ENCODE data around the gene GRIP1. TPM values are rescaled to one million over a fixed set of nuclear protein-coding genes. Genes with fewer than 3 reads are reported as not detected.

Gene GRIP1
- total RNA-seq, 1 donor from 2014 or later: 3.1 TPM

GRCh38 chr12:66418908-66419307 is 260.0 kb downstream of the GRIP1 start:
- no peaks in the 10 kb centered on the region for H3K4me1 ChIP-seq (ENCODE audit: control insufficient read depth in 3 of 3, insufficient read depth in 3 of 3, low read length in 3 of 3)
- no peak overlapping the region for H3K4me3 ChIP-seq (ENCODE audit: low read length in 3 of 3)
- H3K36me3 ChIP-seq (ENCODE audit: control insufficient read depth in 3 of 3, insufficient read depth in 3 of 3, low read length in 3 of 3): no peaks in the 10 kb centered on the region
- no peak overlapping the region for H3K27ac ChIP-seq (ENCODE audit: low read depth, low read length)
- no peaks in the 10 kb centered on the region for H3K27me3 ChIP-seq (ENCODE audit: control insufficient read depth in 3 of 3, insufficient read depth in 3 of 3, low read length in 3 of 3)
- H3K9me3 ChIP-seq (ENCODE audit: control insufficient read depth in 3 of 3, low read length in 3 of 3): no peaks in the 10 kb centered on the region
- H3K9ac ChIP-seq (ENCODE audit: low read depth in 1 of 3, low read length in 3 of 3): no peak overlapping the region

DNA sequence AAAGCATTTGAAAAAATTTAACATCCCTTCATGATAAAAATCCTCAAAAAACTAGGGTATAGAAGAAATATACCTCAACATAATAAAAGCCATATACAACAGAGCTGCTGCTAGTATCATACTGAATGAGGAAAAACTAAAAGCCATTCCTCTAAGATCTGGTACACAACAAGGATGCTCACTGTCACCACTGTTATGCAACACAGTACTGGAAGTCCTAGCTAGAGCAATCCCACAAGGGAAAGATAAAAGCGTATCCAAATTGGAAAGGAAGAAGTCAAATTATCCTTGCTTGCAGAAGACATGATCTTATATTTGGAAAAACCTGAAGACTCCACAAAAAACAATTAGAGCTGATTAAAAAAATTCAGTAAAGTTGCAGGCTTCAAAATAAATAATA is 261.7 kb downstream of the GRIP1 start:
- H3K9me3 ChIP-seq (ENCODE audit: control insufficient read depth in 3 of 3, low read length in 3 of 3): no peaks in the 10 kb centered on the region
- no peaks in the 10 kb centered on the region for H3K36me3 ChIP-seq (ENCODE audit: control insufficient read depth in 3 of 3, insufficient read depth in 3 of 3, low read length in 3 of 3)
- H3K27ac ChIP-seq (ENCODE audit: low read depth, low read length): no peak overlapping the region
- no peak overlapping the region for H3K9ac ChIP-seq (ENCODE audit: low read depth in 1 of 3, low read length in 3 of 3)
- no peak overlapping the region for H3K4me3 ChIP-seq (ENCODE audit: low read length in 3 of 3)
- H3K27me3 ChIP-seq (ENCODE audit: control insufficient read depth in 3 of 3, insufficient read depth in 3 of 3, low read length in 3 of 3): no peaks in the 10 kb centered on the region
- no peaks in the 10 kb centered on the region for H3K4me1 ChIP-seq (ENCODE audit: control insufficient read depth in 3 of 3, insufficient read depth in 3 of 3, low read length in 3 of 3)

DNA sequence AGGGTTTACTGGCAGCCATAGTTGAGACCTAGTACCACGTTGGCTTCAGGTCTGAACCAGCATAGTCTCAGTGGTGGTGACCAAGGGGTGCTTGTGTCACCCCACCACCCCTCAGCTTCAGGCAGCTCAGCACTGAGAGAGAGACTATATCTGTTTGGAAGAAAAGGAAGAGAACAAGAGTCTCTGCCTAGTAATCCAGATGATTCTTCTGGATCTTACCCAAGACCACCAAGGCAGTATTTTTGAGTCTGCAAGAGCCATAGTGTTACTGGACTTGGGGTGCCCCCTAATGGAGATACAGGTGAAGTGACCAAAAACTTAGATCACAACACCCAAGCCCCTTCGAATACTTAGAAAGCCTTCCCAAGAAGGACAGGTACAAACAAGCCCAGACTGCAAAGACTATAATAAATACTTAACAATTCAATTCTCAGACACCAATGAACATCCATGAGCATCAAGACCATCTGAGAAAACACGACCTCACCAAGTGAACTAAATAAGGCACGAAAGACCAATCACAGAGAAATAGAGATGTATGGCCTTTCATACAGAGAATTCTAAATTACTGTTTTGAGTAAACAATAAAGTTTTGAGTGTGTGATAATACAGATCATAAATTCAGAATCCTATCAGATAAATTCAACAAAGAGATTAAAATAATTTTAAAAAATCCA is 269.5 kb downstream of the GRIP1 start:
- Histone ChIP-seq H3K27me3 (ENCODE audit: control insufficient read depth in 3 of 3, insufficient read depth in 3 of 3, low read length in 3 of 3) (no peaks in the 10 kb centered on the region), H3K27ac (ENCODE audit: low read depth, low read length) (no peak overlapping the region), H3K9me3 (ENCODE audit: control insufficient read depth in 3 of 3, low read length in 3 of 3) (no peaks in the 10 kb centered on the region), H3K36me3 (ENCODE audit: control insufficient read depth in 3 of 3, insufficient read depth in 3 of 3, low read length in 3 of 3) (no peaks in the 10 kb centered on the region), H3K9ac (ENCODE audit: low read depth in 1 of 3, low read length in 3 of 3) (no peak overlapping the region), H3K4me1 (ENCODE audit: control insufficient read depth in 3 of 3, insufficient read depth in 3 of 3, low read length in 3 of 3) (no peaks in the 10 kb centered on the region), H3K4me3 (ENCODE audit: low read length in 3 of 3) (no peak overlapping the region)

DNA sequence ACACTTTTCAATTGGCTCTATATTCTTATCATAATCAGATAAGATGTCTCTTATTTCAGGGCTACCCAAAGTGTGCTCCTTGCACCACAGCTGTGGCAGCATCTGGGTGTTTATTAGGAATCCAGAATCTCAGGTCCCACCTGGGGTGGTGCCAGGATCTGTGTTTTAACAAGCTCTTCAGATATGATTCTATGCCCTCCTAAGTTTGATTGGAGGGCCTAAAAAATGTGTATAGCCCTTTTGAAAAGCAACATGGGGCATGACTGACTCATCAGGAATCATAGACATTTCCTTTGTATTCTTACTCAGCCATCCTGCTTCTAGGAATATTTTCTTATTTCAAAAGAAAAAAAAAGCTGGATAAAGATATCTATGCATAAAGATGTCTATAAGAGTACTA is 273.5 kb downstream of the GRIP1 start:
- H3K27me3 ChIP-seq (ENCODE audit: control insufficient read depth in 3 of 3, insufficient read depth in 3 of 3, low read length in 3 of 3): no peaks in the 10 kb centered on the region
- H3K27ac ChIP-seq (ENCODE audit: low read depth, low read length): no peak overlapping the region
- H3K36me3 ChIP-seq (ENCODE audit: control insufficient read depth in 3 of 3, insufficient read depth in 3 of 3, low read length in 3 of 3): no peaks in the 10 kb centered on the region
- no peaks in the 10 kb centered on the region for H3K9me3 ChIP-seq (ENCODE audit: control insufficient read depth in 3 of 3, low read length in 3 of 3)
- no peak overlapping the region for H3K9ac ChIP-seq (ENCODE audit: low read depth in 1 of 3, low read length in 3 of 3)
- H3K4me3 ChIP-seq (ENCODE audit: low read length in 3 of 3): no peak overlapping the region
- no peaks in the 10 kb centered on the region for H3K4me1 ChIP-seq (ENCODE audit: control insufficient read depth in 3 of 3, insufficient read depth in 3 of 3, low read length in 3 of 3)

GRCh38 chr12:66403746-66404145 is 275.1 kb downstream of the GRIP1 start:
- H3K4me1 ChIP-seq (ENCODE audit: control insufficient read depth in 3 of 3, insufficient read depth in 3 of 3, low read length in 3 of 3): peaks cover 0 to 3% (median 2%) of the 10 kb centered on the region in 3 donors
- H3K36me3 ChIP-seq (ENCODE audit: control insufficient read depth in 3 of 3, insufficient read depth in 3 of 3, low read length in 3 of 3): no peaks in the 10 kb centered on the region
- H3K27ac ChIP-seq (ENCODE audit: low read depth, low read length): no peak overlapping the region
- H3K9ac ChIP-seq (ENCODE audit: low read depth in 1 of 3, low read length in 3 of 3): no peak overlapping the region
- H3K9me3 ChIP-seq (ENCODE audit: control insufficient read depth in 3 of 3, low read length in 3 of 3): no peaks in the 10 kb centered on the region
- no peaks in the 10 kb centered on the region for H3K27me3 ChIP-seq (ENCODE audit: control insufficient read depth in 3 of 3, insufficient read depth in 3 of 3, low read length in 3 of 3)
- H3K4me3 ChIP-seq (ENCODE audit: low read length in 3 of 3): no peak overlapping the region

DNA sequence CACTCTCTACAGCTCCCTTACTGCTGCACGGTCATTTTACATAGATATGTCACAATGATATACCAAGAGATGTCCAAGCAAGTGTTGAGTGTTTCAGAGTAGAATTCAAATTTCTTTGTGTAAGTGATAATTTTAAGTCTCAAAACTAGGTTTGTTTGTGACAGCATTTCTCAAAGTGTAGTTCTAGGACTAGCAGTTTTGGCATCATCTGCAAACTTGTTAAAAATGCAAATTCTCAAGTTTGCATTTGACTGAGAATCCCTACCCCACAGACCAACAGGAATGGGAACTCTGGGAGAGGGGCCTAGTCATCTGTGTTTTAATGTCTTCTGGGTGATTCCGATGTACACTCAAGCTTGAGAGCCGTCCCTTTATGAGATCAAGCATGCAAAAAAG is 279.0 kb downstream of the GRIP1 start:
- Histone ChIP-seq H3K9me3 (ENCODE audit: control insufficient read depth in 3 of 3, low read length in 3 of 3) (no peaks in the 10 kb centered on the region), H3K27me3 (ENCODE audit: control insufficient read depth in 3 of 3, insufficient read depth in 3 of 3, low read length in 3 of 3) (no peaks in the 10 kb centered on the region), H3K27ac (ENCODE audit: low read depth, low read length) (no peak overlapping the region), H3K4me1 (ENCODE audit: control insufficient read depth in 3 of 3, insufficient read depth in 3 of 3, low read length in 3 of 3) (peaks cover 0 to 3% (median 2%) of the 10 kb centered on the region in 3 donors), H3K4me3 (ENCODE audit: low read length in 3 of 3) (no peak overlapping the region), H3K36me3 (ENCODE audit: control insufficient read depth in 3 of 3, insufficient read depth in 3 of 3, low read length in 3 of 3) (no peaks in the 10 kb centered on the region), H3K9ac (ENCODE audit: low read depth in 1 of 3, low read length in 3 of 3) (no peak overlapping the region)

DNA sequence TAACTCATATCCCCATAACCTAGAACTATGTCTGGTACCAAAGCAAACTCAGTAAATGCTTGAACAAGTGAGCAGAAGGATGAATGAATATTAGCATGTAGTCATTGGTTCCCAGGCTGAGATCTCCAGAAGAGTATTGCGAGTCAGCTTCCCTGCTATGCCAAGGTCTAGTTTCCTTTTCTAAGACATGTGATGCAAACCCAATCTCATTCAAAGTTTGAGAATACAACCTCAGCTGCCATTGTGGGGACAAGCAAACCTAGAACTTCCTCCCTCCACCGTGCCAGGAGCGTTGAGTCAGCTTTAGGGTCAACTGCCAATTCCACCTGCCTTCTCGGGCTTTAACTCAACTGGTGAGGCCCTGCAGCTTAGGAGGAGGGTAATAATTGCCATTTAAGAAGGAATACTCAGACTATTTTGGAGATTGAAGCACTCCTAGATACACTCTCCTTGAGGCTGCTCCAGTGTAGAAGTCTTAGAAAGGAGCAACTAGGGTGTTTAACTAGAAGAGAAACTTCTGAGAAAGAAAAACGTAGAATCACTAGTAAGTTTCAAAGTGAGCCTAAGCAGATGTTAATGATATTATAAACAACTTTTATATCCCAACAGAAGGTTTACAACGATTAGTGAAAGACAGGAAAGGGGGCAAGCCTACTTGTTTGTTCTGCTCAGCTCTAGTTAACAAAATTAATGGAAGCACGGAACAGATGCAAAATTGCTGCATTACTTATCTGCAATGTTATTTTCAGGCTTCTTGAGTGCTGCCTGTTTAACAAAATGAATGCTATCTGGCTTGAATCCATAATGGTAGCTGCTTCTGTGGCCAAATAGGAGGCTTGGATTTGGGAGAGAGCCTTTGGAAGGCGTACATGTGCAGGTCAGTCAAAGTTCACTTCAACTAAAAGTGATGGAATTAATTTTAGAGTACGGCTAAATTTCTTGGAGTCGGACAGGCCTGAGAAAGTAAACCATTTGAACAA is 279.7 kb downstream of the GRIP1 start:
- Histone ChIP-seq H3K9me3 (ENCODE audit: control insufficient read depth in 3 of 3, low read length in 3 of 3) (no peaks in the 10 kb centered on the region), H3K9ac (ENCODE audit: low read depth in 1 of 3, low read length in 3 of 3) (no peak overlapping the region), H3K27me3 (ENCODE audit: control insufficient read depth in 3 of 3, insufficient read depth in 3 of 3, low read length in 3 of 3) (no peaks in the 10 kb centered on the region), H3K36me3 (ENCODE audit: control insufficient read depth in 3 of 3, insufficient read depth in 3 of 3, low read length in 3 of 3) (no peaks in the 10 kb centered on the region), H3K4me3 (ENCODE audit: low read length in 3 of 3) (no peak overlapping the region), H3K4me1 (ENCODE audit: control insufficient read depth in 3 of 3, insufficient read depth in 3 of 3, low read length in 3 of 3) (peaks cover 0 to 3% (median 2%) of the 10 kb centered on the region in 3 donors), H3K27ac (ENCODE audit: low read depth, low read length) (no peak overlapping the region)

DNA sequence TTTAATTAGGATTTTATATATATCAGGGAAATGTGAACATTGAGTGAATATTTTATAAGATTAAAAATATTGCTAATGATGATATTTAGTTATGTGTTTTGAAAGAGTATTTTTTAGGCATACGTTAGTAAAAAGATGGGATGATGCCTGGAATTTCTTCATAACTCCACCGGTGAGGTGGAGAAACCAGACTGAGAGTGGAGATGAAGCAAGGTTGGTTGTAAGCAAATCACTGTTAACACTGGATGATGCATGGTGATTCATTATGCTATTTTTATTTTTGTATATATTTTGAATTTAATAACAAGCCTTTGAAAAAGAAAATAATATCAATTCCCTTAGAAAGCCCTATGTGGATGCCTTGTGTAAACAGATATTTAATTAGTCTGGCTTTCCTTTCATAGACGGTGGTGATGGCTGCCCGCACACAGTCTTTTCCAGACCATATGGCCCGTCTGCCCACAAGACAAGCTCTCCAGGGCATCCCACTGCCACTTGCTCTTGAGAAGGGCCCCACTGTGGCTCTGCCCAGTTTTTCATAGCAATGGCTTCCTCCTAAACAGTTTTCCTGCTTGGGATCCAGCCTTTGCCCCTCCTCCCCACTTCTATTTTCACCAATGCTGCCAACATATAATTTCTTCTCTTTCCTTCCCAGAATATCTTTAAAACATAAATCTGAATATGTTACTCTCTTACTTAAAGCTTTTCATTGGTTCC is 281.1 kb downstream of the GRIP1 start:
- H3K27ac ChIP-seq (ENCODE audit: low read depth, low read length): no peak overlapping the region
- H3K9me3 ChIP-seq (ENCODE audit: control insufficient read depth in 3 of 3, low read length in 3 of 3): no peaks in the 10 kb centered on the region
- no peak overlapping the region for H3K4me3 ChIP-seq (ENCODE audit: low read length in 3 of 3)
- H3K36me3 ChIP-seq (ENCODE audit: control insufficient read depth in 3 of 3, insufficient read depth in 3 of 3, low read length in 3 of 3): no peaks in the 10 kb centered on the region
- no peaks in the 10 kb centered on the region for H3K27me3 ChIP-seq (ENCODE audit: control insufficient read depth in 3 of 3, insufficient read depth in 3 of 3, low read length in 3 of 3)
- peaks cover 0 to 3% (median 2%) of the 10 kb centered on the region in 3 donors for H3K4me1 ChIP-seq (ENCODE audit: control insufficient read depth in 3 of 3, insufficient read depth in 3 of 3, low read length in 3 of 3)
- no peak overlapping the region for H3K9ac ChIP-seq (ENCODE audit: low read depth in 1 of 3, low read length in 3 of 3)

- no peaks in the 10 kb centered on the region for H3K36me3 ChIP-seq (ENCODE audit: control insufficient read depth in 3 of 3, insufficient read depth in 3 of 3, low read length in 3 of 3)
- H3K27me3 ChIP-seq (ENCODE audit: control insufficient read depth in 3 of 3, insufficient read depth in 3 of 3, low read length in 3 of 3): no peaks in the 10 kb centered on the region
- H3K4me3 ChIP-seq (ENCODE audit: low read length in 3 of 3): no peak overlapping the region
- no peak overlapping the region for H3K27ac ChIP-seq (ENCODE audit: low read depth, low read length)
- no peak overlapping the region for H3K9ac ChIP-seq (ENCODE audit: low read depth in 1 of 3, low read length in 3 of 3)
- no peaks in the 10 kb centered on the region for H3K9me3 ChIP-seq (ENCODE audit: control insufficient read depth in 3 of 3, low read length in 3 of 3)
- H3K4me1 ChIP-seq (ENCODE audit: control insufficient read depth in 3 of 3, insufficient read depth in 3 of 3, low read length in 3 of 3): no peaks in the 10 kb centered on the region
These were observed 285.0 kb downstream of the GRIP1 start for GRCh38 chr12:66393890-66394289.
